GM12892 (cell line): ENCODE measurements around the gene CTAG1B.
"Not testable (repeated sequence)": the region's sequence is repeated elsewhere in the genome, so short reads cannot be mapped to it uniquely, and the experiment has no call there.

Source experiments
- POLR2A ChIP-seq: IDR thresholded peaks from 2 replicates; pipeline ENCODE4 v1.6.1; 2011; ENCODE audit warnings: low read depth, low read length, control low read depth
- POLR2AphosphoS5 ChIP-seq: IDR thresholded peaks from 2 replicates; pipeline ENCODE4 v1.6.1; 2011; ENCODE audit warnings: low read depth, low read length, control low read depth

DNA sequence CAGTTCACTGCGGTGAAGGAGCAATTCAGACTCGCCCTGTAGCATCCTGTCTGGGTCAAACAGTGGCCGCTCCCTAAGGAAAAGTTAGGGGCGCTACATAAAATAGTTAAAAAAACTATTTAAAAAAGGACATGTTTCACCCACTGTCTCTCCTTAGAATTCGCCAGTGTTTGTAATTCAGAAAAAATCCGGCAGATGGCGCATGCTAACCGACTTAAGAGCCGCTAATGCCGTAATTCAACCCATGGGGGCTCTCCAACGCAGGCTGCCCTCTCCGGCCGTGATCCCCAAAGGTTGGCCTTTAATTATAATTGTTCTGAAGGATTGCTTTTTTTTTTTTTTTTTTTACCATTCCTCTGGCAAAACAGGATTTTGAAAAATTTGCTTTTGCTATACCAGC, 28.7 kb downstream of the CTAG1B start:
- not testable (repeated sequence) for TF ChIP-seq POLR2AphosphoS5, POLR2A
